Head of caudate nucleus (tissue), 42 donors: ENCODE data around the gene SST.
"Not testable (repeated sequence)": the region's sequence is repeated elsewhere in the genome, so short reads cannot be mapped to it uniquely, and the experiment has no call there.

Experiments used
- DNase-seq, 42 donors: peaks; one replicate each; pipeline versions ENCODE4 v3.0.0 to v3.0.0-alpha.2; 2020 to 2021; ENCODE audit warnings: mixed read lengths in 7 of 42
- intact Hi-C: fragments of 100-400 bp; cut with DNase I; formaldehyde crosslinking; loops from one replicate; pipeline ENCODE4 v1.15.0; 2022

SST gene

DNA sequence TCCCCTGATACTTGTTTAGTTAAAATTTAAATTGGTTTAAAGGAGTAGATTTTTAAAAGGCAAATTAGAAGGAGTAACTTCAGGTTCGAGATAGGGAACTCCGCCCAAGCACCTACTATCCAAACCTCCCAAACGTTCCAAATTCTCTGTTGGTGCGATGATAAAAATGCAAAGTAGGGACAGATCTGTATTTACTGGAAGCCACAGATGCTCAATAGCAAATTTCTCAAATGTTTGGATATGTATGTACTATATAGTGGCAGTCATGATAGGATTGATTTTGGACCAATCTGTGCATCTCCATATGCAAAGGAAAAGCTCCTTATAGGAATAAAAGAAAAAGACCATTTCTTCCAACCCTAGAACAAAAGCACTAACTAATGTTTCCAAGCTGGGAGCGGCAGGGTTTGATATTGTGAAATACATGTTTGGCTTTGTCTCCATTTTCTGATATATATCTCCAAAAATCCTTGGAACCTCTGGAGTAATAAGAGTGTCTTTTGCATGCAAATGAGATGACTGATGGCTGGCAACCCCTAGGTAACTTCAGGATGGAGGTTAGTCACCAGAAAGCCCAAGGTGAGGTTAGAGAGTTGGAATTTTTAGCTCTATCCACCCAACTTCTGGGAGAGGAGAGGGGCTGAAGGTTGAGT, 16.6 kb upstream of the SST start:
- intact Hi-C loops = no loop called here
- DNase-seq = no peak

DNA sequence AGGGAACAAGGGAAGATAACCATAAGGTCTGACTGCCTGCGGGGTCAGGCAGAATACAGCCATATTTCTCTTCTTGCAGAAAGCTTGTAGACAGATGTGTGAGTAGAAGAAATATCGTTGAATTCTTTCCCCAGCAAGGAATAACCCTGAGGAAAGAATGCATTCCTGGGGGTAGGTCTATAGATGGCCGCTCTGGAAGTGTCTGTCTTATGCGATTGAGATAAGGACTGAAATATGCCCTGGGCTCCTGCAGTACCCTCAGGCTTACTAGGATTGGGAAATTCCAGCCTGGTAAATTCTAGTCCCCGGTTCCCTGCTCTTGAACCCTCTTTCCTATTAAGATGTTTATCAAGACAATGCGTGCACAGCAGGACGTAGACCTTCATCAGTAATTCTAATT, 15.8 kb upstream of the SST start:
- no peak for DNase-seq
- intact Hi-C loops = no loop called here

DNA sequence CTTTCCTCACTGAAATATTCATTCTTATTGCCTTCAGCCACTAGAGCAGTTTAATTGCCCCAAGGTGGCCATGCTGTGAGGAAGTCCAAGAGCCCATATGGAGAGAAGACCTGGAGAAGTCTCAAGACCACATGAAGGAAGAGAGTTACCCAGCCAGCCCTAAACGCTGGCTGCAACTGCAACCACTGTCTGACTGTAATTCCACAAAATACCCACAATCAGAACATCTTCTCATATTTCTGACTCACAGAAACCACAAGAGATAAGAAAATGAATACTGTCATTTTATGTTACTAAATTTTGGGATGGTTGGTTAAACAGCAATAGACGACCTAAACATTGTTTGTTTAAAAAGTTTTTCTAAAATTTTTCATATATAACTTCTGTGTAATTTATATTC, 14.7 kb upstream of the SST start:
- no peak for DNase-seq
- intact Hi-C loops = loop anchor here (5.0 kb wide), 1 partner anchor 463 kb away; no protein-coding TSS in a partner anchor

DNA sequence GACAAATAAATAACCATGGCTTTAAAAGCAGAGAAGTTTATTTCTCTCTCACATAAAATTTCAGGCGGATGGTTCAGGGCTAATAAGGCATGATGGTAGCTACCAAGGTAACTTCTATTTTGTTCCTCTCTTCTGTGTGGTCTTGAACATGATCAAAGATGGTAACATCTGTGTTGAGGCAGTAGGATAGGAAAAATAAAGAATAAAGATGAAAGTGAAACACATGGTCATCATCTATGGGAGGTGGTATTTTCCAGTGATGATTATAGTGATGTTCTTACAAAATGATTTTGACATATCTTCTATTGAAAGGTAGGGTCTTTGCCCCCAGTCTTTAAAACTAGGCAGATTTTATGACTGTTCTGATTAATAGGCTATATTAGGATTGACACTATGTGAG, 14.2 kb upstream of the SST start:
- intact Hi-C loops = loop anchor here (5.0 kb wide), 1 partner anchor 462 kb away; no protein-coding TSS in a partner anchor
- no peak for DNase-seq

DNA sequence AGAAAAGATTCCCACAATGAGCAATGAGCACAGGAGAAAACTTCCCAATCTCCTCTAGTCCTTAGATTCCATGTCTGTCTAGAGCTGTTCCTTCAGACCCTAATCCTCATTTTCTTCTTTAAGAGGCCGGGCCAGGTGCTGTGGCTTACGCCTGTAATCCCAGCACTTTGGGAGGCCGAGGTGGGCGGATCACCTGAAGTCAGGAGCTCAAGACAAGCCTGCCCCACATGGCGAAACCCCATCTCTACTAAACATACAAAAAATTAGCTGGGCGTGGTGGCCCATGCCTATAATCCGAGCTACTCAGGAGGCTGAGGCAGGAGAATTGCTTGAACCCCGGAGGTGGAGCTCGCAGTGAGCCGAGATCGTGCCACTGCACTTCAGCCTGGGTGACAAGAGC, 11.6 kb upstream of the SST start:
- intact Hi-C loops = loop anchor here (5.0 kb wide), 1 partner anchor 459 kb away; no protein-coding TSS in a partner anchor
- DNase-seq = not testable (repeated sequence)

DNA sequence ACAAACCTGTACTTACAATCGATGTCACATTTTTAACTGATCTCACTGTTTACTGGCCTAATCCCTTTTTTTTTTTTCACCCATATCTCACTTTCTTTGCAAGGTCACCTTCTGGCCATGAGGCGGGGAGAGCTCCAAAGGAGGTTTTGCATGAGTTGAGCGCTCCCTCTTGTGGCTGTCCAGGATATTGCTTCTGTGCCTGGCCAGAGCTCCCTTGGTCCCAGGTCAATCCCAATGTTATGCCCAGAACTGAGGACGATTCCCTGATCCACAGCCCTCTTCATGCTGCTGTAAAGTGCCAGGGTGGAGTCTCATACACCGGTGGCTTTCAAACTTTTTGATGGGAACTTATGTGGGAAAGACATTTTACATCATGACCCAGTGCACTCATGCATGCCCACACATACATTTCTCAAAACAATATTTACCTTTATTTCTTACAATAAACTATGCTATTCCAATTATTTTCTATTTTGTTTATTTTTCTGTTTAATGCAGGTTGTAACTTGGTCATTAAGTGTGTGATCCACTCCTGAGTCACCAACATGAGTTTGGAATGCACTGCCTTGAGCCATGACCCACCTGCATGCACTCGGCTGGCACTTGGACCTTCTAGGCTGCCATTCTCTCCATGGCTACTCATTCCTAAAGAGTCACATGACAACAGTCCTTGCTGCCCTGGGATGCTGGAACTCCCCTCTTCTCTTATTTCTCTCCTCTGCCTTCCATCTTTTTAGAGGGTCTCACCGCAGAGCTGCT, 9.6 kb upstream of the SST start:
- intact Hi-C loops = loop anchor here (2.0 to 5.0 kb wide), 2 partner anchors 361 to 458 kb away; no protein-coding TSS in a partner anchor
- DNase-seq = peak; percentile 43 to 92 (median 82)

DNA sequence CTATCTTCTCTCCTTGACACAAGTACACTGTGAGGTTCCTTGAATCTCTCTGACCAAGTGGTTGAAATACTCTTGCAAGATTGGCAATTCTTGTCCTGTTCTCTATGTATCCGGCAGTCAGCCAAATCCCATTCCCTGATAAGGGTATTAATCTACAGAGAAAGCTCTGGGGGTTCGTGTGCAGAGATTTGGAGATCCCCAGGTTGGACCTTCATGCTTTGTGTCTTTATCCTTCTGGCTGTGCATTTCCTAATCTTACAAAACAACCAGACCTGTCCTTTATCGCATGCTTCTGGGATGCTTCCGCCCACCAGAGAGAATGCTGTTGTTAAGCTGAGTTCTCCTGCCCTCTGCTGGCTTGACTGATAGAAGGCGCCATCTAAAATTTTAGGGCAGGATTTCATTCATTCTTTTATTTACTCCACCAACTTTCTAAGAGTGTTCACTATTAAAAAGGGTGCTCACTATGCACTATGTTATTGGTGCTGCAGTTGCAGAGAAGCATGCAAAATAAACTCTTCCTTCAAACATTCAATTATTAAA, 8.6 kb upstream of the SST start:
- DNase-seq = peak in 40 of 42 donors; percentile 8 to 79 (median 54)
- intact Hi-C loops = loop anchor here (2.0 kb wide), 1 partner anchor 360 kb away; no protein-coding TSS in a partner anchor

DNA sequence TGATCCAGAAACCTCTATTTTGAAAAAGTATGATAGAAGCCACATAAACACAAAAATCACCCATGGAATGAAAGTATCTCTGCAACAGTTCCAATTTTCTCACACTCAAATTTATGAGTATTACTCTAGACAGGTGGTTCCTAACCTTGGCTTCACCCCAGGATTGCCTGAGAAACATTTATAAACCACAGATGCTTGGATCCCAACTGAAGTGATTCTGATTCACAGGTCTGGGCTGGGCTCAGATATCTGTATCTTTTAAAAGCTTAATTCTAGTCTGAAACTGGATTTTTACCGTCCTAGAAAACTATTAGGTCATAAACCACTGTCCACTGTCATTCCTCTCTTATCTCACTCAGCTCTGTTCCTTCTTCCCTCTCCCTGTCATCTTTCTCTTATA, 7.4 kb upstream of the SST start:
- intact Hi-C loops = loop anchor here (2.0 kb wide), 1 partner anchor 359 kb away; no protein-coding TSS in a partner anchor

DNA sequence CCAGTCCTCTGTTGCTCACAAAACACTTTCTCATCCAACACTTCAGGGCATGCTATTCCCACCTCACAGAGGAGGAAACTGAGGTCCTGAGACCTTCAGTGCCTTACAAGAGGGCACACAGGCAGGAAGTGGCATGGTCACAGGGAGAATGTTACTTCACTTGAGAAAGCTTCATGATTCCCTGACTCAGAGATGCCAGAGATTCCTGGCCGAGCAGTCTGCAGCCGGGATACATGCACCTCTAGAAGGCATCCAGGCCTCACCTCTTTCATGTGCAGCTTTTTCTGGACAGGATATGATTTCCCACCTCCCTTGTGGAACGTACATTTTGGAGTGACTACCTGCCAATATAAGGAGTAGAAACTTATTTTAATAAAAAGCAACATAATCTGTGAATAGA, 2.8 kb upstream of the SST start:
- no peak for DNase-seq
- intact Hi-C loops = no loop called here

More for the DNA sequence above, 7.4 kb upstream of the SST start:
- DNase-seq = no peak

DNA sequence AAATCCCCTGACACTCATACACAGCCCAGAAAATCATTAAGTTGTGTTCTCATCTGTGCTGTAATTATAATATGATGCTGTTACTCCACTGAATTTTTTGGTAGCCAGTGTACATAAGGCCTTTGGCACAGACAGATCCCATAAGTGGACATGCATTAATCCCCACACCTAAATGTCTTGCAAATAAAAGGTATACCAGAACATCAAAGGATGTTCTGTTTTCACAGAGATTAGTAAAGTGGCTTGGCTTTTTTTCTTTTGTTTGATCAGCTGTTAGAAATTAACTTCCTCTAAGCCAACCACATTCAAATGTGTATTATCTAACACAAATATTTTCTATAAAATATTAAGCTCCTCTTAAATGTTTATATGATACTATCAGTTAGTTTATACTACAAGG, 2.7 kb downstream of the SST start:
- no peak for DNase-seq
- intact Hi-C loops = no loop called here

DNA sequence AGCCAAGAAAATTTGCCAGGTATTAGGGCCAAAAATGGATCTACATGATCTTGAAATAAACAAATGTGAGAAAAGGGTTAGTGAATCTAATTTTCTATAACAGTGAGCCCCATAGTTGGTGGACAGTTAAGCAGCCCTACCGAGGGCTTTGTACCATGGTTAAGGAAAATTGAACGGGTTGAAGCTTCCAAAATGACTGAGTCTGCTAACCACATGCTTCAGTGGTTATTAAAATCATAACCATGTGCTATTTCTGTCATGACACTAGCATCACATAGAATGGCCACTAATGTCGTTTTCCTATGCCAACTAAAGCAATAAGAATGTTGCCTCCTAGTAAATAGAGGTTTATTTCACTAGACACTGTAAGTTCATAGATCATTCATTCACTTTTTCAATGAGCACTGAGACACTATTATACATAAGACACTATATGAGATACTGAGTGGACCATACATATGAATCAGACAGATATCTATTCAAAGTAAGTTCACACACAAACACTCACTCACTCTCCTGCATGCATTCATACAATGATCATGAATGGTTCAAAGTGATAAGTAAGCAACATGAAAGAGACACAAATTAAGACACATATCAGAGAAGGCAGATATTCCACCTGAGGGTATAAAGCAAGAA, 4.3 kb downstream of the SST start:
- DNase-seq = no peak
- intact Hi-C loops = no loop called here

DNA sequence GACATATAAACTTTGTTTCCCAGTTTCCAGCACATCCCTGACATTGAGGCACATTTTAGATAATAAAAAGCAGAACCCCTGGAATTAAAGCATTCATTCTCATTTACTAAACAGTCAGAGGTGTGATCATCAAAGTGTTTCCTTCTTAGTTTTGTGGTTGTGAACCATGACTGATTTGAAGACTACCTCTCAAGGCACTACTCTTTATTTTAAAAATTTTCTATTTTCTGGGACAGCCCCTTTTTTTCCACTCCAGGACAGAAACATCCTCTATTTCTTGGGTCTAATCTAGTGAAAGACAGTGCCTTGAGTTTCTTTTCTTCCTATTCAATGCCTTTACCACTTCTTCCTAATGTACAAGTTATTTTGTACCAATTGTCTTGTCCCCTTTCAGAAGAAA, 5.2 kb downstream of the SST start:
- DNase-seq = no peak
- intact Hi-C loops = no loop called here

DNA sequence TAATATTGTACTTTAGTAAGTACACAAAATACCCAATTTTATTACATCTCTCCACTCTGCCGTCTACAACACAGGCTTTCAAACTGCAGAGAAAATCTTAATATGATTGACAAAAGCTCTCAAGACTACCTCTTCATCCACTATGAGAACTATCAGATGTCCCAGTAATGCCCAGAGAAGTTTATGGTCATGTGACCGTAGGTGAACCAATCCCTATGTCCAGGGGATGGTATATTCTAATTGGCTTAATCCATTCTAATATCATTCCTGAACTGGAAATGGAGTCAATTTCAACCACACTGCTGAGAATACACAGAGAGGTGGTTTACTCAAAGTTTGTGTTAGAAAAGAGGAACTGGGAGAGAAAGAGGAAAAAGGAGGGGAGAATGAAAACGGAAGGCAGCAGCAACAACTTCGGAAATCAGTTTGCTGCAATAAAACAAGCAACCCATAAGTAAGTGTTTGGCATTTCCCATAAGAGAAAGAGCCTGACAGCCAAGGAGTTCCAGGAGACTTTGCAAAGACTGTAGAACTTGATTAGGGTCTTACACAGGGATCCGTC, 7.3 kb downstream of the SST start:
- no peak for DNase-seq
- intact Hi-C loops = no loop called here

DNA sequence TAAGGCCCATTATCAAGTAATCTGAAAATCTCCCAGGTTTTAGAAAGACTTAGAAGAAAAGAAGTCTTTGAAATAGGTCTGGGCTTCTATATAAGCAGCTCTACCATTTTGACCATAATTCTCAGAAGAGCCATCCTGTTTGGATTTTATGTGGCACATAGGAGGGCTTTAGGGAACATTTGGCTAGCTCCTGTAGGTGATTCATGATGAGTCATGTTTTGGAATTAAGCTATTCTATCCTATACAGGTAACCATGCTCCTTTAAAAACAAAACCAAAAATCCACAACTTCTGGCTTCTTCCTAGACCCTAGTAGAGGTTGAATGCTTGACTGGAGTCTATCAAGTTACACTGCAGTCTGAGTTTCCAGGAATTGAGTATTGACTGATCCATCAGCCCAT, 8.9 kb downstream of the SST start:
- intact Hi-C loops = no loop called here
- no peak for DNase-seq

DNA sequence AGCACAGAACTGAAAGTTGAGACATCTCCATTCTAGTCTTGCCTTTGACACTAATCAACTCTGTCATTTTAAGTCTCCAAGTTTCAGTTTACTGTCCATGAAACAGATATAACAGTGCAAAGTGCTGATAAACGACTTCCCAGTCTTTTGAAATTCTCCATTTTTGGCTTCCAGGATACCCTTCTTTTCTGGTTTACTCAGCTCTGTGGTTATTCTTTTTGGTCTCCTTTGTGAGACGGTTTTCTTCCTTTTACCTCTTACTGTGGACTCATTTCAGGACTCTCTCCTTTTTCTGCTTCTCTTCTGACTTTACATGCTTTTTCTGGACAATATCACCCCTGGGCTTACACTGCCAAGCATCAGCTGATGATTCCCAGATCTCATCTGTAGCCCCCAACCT, 18.9 kb downstream of the SST start:
- no peak for DNase-seq
- intact Hi-C loops = no loop called here

DNA sequence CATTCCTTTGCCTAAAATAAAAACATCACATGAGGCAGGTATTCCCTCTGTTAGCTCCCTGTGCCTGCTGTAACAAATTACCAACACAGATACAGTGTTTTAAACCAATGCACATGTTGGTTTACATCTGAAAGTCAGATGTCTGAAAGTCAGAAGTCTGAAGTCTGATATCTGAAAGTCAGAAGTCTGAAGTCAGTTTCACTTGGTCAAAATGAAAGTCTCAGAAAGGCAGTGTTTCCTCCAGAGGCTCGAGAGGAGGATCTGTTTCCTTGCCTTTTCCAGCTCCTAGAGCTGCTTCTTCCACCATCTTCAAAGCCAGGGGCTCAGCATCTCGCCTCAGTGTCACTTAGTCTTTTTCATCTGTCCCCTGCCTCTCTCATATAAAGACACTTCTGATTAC, 22.0 kb downstream of the SST start:
- intact Hi-C loops = no loop called here
- no peak for DNase-seq

DNA sequence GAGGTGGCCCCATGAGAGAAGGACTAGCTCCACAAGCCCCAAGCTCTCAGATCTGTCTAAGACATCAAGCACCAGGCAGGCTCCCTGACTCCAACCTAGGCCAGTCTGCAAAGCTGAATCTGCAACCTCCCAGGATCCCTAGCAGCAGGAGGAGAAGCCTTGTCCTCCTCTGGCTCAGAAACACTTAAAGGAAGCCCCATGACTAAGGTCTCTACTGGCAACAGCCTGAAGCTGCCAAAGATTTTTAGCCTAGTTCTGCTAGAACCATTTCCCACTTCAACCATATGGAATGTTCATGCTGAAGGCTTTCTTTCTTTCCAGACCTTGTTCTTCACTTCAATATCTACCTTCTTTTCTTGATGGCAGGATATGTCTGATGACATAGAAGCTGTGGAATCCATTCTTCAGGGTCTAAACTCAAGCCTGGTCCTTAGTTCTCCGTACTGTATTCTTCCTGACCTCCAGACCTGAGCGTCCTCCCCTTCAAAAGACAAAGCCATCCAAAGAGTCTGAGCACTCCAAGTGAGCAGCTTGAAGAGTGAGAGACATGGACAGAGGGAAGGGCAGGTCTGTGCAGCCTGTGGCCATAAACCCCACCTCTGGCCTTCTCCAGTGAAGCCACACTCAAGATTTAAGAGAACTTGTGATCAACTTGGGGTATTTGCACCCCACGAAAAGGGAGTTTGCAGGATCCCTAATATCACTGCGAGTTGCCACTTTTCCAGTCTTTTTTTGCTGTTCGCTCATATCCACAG, 23.1 kb downstream of the SST start:
- intact Hi-C loops = no loop called here
- DNase-seq = no peak

DNA sequence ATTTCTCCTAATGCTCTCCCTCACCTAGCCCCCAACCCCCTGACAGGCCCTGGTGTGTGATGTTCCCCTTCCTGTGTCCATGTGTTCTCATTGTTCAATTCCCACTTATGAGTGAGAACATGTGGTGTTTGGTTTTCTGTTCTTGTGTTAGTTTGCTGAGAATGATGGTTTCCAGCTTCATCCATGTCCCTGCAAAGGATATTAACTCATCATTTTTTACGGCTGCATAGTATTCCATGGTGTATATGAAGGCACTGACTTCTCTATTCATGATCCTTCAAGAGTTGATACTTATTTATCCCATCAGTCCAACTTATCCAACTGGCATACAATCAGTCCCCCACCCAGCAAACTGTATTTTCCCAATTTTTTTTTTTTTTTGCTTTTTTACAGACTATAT, 24.8 kb downstream of the SST start:
- DNase-seq, intact Hi-C loops: not testable (repeated sequence)

DNA sequence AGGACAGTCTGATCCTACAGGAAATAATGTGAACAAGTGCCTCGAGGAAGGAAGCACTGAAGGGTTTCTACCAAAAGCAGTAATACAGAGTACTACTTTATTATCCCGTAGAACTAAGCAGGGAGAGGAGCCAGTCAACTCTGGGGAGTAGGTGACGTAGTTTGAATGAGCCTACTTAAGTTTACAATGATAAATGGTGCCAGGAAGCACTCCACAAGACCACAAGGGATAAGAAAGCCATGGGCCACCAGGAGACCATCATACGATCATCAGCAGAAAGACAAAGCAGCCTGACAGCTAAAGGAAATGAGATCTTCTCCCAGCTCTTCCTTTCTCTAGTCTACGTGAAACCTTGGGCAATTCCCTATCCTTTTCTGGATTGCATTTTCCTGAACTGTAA, 27.3 kb downstream of the SST start:
- intact Hi-C loops = no loop called here
- no peak for DNase-seq
